AG09309 (cell line): Measurements from ENCODE around the gene METTL15.
"Not testable (repeated sequence)": the region's sequence is repeated elsewhere in the genome, so short reads cannot be mapped to it uniquely, and the experiment has no call there.

Experiments
- DNase-seq: peaks from one replicate; pipeline ENCODE4 v3.0.0-alpha.2; 2010; ENCODE audit warnings: low read depth
- H3K4me3 ChIP-seq: 2 replicates; pipeline ENCODE4 v1.5.1; 2011; ENCODE audit warnings: mild to moderate bottlenecking, low read depth, low read length, moderate library complexity; ENCODE audit not compliant: control insufficient read depth
- TF ChIP-seq, protein P1 (sequence below): IDR thresholded peaks from 2 replicates; pipeline ENCODE4 v1.5.1; 2011; ENCODE audit warnings: mild to moderate bottlenecking, low read depth, low read length, inconsistent platforms; ENCODE audit not compliant: insufficient read depth, control insufficient read depth; ENCODE audit errors: missing control alignments

METTL15 gene

GRCh38 chr11:28296426-28296825 is 188.2 kb downstream of the METTL15 start:
- TF ChIP-seq, protein P1, sequence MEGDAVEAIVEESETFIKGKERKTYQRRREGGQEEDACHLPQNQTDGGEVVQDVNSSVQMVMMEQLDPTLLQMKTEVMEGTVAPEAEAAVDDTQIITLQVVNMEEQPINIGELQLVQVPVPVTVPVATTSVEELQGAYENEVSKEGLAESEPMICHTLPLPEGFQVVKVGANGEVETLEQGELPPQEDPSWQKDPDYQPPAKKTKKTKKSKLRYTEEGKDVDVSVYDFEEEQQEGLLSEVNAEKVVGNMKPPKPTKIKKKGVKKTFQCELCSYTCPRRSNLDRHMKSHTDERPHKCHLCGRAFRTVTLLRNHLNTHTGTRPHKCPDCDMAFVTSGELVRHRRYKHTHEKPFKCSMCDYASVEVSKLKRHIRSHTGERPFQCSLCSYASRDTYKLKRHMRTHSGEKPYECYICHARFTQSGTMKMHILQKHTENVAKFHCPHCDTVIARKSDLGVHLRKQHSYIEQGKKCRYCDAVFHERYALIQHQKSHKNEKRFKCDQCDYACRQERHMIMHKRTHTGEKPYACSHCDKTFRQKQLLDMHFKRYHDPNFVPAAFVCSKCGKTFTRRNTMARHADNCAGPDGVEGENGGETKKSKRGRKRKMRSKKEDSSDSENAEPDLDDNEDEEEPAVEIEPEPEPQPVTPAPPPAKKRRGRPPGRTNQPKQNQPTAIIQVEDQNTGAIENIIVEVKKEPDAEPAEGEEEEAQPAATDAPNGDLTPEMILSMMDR = no peak
- no peak for DNase-seq
- no peak overlapping the region for H3K4me3 ChIP-seq

- no peak overlapping the region for H3K4me3 ChIP-seq
- DNase-seq = no peak
- TF ChIP-seq, protein P1 = no peak
Measured at GRCh38 chr11:28298209-28298608, 190.0 kb downstream of the METTL15 start.

GRCh38 chr11:28303477-28304191 is 195.4 kb downstream of the METTL15 start:
- no peak for DNase-seq
- H3K4me3 ChIP-seq = no peak overlapping the region
- TF ChIP-seq, protein P1 = no peak

DNA sequence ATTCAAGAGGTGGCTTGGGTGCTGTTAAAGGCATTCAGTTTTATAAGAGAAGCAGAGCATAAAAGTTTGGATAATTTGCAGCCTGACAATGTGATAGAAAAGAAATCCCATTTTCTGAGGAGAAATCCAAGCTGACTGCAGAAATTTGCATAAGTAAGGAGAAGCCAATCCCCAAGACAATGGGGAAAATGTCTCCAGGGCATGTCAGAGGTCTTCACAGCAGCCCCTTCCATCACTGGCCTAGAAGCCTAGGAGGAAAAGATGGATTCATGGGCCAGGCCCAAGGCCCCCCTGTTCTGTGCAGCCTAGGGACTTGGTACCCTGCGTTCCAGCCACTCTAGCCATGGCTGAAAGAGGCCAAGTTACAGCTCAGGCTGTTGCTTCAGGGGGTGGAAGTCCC is 207.3 kb downstream of the METTL15 start:
- TF ChIP-seq, protein P1 = no peak
- DNase-seq = no peak
- H3K4me3 ChIP-seq = no peak overlapping the region

DNA sequence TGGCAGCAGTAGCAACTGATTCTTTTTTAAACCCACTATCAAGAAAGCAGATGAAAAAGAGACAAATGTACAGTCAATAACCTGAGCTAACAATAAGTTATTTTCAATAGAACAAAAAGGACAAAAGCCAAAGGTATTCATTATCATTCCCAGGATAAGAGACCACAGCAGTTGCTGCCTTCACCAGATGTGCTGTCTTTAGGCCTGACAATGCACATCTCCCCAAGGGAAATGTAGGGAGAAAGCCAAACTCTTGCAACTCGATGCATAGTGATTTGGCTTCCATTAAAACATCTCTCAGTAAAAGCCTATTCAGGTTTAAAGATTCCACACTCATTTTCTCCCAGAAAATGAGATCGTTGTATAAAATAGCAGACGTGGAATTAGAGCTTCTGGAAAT is 210.7 kb downstream of the METTL15 start:
- no peak for DNase-seq
- TF ChIP-seq, protein P1 = no peak
- no peak overlapping the region for H3K4me3 ChIP-seq

GRCh38 chr11:28323621-28324020 is 215.4 kb downstream of the METTL15 start:
- TF ChIP-seq, protein P1 = no peak
- DNase-seq = no peak
- H3K4me3 ChIP-seq = no peak overlapping the region

- DNase-seq, H3K4me3 ChIP-seq: not testable (repeated sequence)
Measured at GRCh38 chr11:28332393-28332792, 224.2 kb downstream of the METTL15 start.
